Measurements from ENCODE around the gene PPP1R9A. TPM values are rescaled to one million over a fixed set of nuclear protein-coding genes. Genes with fewer than 3 reads are reported as not detected.

Gene PPP1R9A
- total RNA-seq, 1 donor from 2014 or later, result 1.3 TPM

- Mint-ChIP-seq H3K36me3 (ENCODE audit: low read depth) (no peaks in the 10 kb centered on the region), H3K4me1 (no peaks in the 10 kb centered on the region), H3K27me3 (no peaks in the 10 kb centered on the region), H3K9me3 (peaks cover 8% of the 10 kb centered on the region), H3K27ac (no peak overlapping the region), H3K4me3 (no peak overlapping the region)
- TF ChIP-seq, protein P1, sequence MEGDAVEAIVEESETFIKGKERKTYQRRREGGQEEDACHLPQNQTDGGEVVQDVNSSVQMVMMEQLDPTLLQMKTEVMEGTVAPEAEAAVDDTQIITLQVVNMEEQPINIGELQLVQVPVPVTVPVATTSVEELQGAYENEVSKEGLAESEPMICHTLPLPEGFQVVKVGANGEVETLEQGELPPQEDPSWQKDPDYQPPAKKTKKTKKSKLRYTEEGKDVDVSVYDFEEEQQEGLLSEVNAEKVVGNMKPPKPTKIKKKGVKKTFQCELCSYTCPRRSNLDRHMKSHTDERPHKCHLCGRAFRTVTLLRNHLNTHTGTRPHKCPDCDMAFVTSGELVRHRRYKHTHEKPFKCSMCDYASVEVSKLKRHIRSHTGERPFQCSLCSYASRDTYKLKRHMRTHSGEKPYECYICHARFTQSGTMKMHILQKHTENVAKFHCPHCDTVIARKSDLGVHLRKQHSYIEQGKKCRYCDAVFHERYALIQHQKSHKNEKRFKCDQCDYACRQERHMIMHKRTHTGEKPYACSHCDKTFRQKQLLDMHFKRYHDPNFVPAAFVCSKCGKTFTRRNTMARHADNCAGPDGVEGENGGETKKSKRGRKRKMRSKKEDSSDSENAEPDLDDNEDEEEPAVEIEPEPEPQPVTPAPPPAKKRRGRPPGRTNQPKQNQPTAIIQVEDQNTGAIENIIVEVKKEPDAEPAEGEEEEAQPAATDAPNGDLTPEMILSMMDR (IDR thresholded peaks at IDR 0.05), result no peak
- DNase-seq (no peak), ATAC-seq (ENCODE audit: low read depth) (no peak)
- intact Hi-C loops (cut with micrococcal nuclease), result no loop called here
- ChIA-PET POLR2A (no interaction called here), CTCF (no interaction called here)
These were observed 29.4 kb upstream of the PPP1R9A start for GRCh38 chr7:94877731-94878670.

DNA sequence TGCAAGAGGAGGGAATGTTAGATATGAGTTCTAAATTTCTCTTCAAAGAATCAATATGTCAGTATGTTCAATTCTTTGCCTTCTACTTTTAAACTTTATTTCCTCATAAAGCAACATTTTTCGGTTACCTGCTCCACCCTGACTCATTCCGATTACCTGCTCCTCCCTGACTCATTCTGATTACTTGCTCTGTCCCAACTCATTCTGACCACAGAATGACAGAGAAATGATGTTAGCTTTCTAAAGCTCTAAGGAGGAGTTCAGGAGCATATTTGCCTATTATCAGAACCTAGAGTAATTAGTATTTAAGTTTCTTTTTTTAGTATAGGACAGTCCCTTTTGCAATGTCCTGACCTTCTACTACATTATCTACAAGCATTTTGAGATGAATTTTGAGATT, 24.5 kb upstream of the PPP1R9A start:
- Mint-ChIP-seq H3K27me3 (peaks cover 5% of the 10 kb centered on the region), H3K4me1 (no peaks in the 10 kb centered on the region), H3K4me3 (no peak overlapping the region), H3K9me3 (peaks cover 5% of the 10 kb centered on the region), H3K36me3 (ENCODE audit: low read depth) (no peaks in the 10 kb centered on the region), H3K27ac (no peak overlapping the region)
- ChIA-PET POLR2A (no interaction called here), CTCF (no interaction called here)
- DNase-seq, result no peak
- TF ChIP-seq, protein P1 (IDR thresholded peaks at IDR 0.05), result no peak
- no peak for ATAC-seq (ENCODE audit: low read depth)
- intact Hi-C loops (cut with micrococcal nuclease), result no loop called here

DNA sequence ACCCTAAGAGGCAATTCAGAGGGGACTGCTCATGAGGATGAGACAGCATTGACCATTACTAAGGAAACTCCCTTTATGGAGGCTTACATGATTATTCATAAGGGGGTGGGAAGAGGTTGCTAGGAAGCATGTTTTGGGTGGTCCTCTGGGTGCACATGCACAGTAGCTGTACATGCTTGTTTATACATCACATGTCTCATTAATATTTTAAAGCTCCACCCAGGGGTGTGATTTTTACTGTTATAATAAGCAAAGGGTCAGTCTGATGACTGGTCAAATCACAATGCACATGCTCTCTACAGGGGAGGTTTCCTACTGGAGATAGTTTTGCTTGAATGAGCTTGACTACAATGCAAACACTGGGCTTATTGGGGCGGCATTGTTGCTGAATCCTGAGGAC, 23.8 kb upstream of the PPP1R9A start:
- ChIA-PET POLR2A (no interaction called here), CTCF (no interaction called here)
- peaks cover under 1% of the 10 kb centered on the region for H3K9me3 Mint-ChIP-seq
- no peak for ATAC-seq (ENCODE audit: low read depth)
- no peak overlapping the region for H3K4me3 Mint-ChIP-seq
- intact Hi-C loops (cut with micrococcal nuclease), result no loop called here
- no peaks in the 10 kb centered on the region for H3K4me1 Mint-ChIP-seq
- no peak for DNase-seq
- peaks cover 5% of the 10 kb centered on the region for H3K27me3 Mint-ChIP-seq
- no peaks in the 10 kb centered on the region for H3K36me3 Mint-ChIP-seq (ENCODE audit: low read depth)
- TF ChIP-seq, protein P1 (IDR thresholded peaks at IDR 0.05), result no peak
- no peak overlapping the region for H3K27ac Mint-ChIP-seq

DNA sequence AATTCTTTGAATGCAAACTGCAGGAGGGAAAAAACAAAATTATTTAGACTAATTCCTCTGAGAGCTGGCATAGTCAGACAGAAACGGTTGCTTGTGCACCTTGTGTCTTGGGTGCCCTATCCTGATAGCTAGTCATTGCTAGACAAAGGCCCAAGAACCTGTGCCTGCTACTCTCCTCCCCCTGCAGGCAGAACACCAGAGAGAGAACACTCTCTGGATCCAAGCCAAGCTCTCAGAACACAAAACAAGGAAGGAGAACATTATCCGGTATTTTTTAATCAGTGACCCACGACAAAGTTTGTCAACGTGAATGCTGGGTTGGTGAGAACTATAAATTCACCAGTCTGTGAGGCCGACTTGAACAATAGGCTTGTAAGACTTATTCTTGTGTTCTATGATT, 18.8 kb upstream of the PPP1R9A start:
- no peaks in the 10 kb centered on the region for H3K4me1 Mint-ChIP-seq
- no peak overlapping the region for H3K27ac Mint-ChIP-seq
- TF ChIP-seq, protein P1 (IDR thresholded peaks at IDR 0.05), result no peak
- no peak overlapping the region for H3K4me3 Mint-ChIP-seq
- intact Hi-C loops (cut with micrococcal nuclease), result no loop called here
- DNase-seq, result no peak
- no peak for ATAC-seq (ENCODE audit: low read depth)
- ChIA-PET POLR2A (no interaction called here), CTCF (interaction anchor here (0.9 kb wide), 1 partner anchor 27 kb away, joined by 3 read pairs; no protein-coding TSS in a partner anchor)
- no peaks in the 10 kb centered on the region for H3K36me3 Mint-ChIP-seq (ENCODE audit: low read depth)
- H3K9me3 Mint-ChIP-seq, result no peaks in the 10 kb centered on the region
- peaks cover 5% of the 10 kb centered on the region for H3K27me3 Mint-ChIP-seq

- Mint-ChIP-seq H3K27ac (no peak overlapping the region), H3K27me3 (peaks cover 5% of the 10 kb centered on the region), H3K4me1 (no peaks in the 10 kb centered on the region), H3K9me3 (no peaks in the 10 kb centered on the region), H3K4me3 (no peak overlapping the region), H3K36me3 (ENCODE audit: low read depth) (no peaks in the 10 kb centered on the region)
- intact Hi-C loops (cut with micrococcal nuclease), result no loop called here
- CTCF ChIA-PET, result interaction anchor here (0.9 kb wide), 1 partner anchor 26 kb away, joined by 3 read pairs; no protein-coding TSS in a partner anchor
- TF ChIP-seq, protein P1 (IDR thresholded peaks at IDR 0.05), result no peak
- POLR2A ChIA-PET, result no interaction called here
- no peak for DNase-seq
- ATAC-seq (ENCODE audit: low read depth), result no peak
These were observed 18.3 kb upstream of the PPP1R9A start for GRCh38 chr7:94888995-94889523.

Data from activated B cell treated with CpG ODN at 0.5 μM for 24 hours (primary cell).